Measurements from ENCODE around the gene CCNJL. TPM values are rescaled to one million over a fixed set of nuclear protein-coding genes. Genes with fewer than 3 reads are reported as not detected.

CCNJL gene
- total and polyA plus RNA-seq, 4 donors = 9.1 to 22.3 (median 13.4) TPM

DNA sequence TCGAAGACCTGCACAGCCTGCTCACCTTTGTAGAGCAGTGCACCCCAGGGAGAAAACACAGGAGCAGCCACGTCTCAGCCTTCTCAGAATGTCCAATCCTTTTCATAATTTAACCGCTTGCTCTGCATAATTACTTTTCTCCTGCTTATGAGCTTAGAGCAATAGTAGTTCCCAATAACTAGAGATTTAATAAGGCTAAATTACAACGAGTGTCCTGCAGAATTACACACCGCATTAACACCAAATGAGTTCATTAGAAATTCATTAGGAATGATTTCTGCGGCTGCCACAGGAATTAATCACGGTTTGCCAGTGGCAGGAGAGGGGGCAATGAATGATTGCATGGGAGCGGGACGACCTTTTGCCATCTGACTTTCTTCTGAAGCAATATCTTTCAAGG, 101.8 kb downstream of the CCNJL start:
- no peak for ATAC-seq (ENCODE audit: insufficient read depth, low FRiP score)
- WGBS, 2 donors = 88 to 92% methylated on average over 9 of the region's 9 CpGs
- Histone ChIP-seq H3K36me3 (ENCODE audit: control insufficient read depth in 4 of 4, insufficient read depth in 4 of 4, low read length in 4 of 4) (no peaks in the 10 kb centered on the region), H3K27ac (ENCODE audit: low read depth in 1 of 2, low read length in 1 of 2) (no peak overlapping the region), H3K9ac (ENCODE audit: insufficient read depth in 1 of 2, low read length in 2 of 2) (no peak overlapping the region), H3K9me3 (ENCODE audit: control insufficient read depth in 4 of 4, insufficient read depth in 3 of 4, low read length in 3 of 4) (no peaks in the 10 kb centered on the region), H3K27me3 (ENCODE audit: control insufficient read depth in 3 of 3, insufficient read depth in 3 of 3, low read length in 2 of 3) (no peaks in the 10 kb centered on the region), H3K4me1 (ENCODE audit: control insufficient read depth in 5 of 5, insufficient read depth in 5 of 5, low read length in 5 of 5) (no peaks in the 10 kb centered on the region), H3K4me3 (no peak overlapping the region)
- TF ChIP-seq CTCF (IDR thresholded peaks at IDR 0.05; ENCODE audit: control extremely low read depth, extremely low read depth) = no peak
- no peak for DNase-seq

DNA sequence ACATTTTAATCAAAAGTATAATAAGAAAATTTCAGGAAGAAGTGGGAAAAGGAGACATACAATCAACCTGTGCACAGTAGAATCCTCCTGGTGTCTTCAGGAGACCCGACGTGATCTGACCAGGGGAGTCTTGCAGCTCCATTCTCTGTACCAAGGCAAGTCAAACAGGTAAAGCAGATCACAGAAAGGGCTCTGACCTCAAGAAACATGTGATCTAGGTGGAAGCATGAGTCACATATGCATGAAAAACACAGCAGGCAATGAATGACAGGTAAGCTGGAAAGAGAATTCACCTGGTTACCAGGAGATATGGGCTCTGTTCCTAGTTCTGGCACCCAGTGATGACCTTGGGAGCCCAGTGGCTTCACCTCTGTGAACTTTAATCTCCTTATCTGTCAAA, 102.4 kb downstream of the CCNJL start:
- Histone ChIP-seq H3K9ac (ENCODE audit: insufficient read depth in 1 of 2, low read length in 2 of 2) (no peak overlapping the region), H3K27me3 (ENCODE audit: control insufficient read depth in 3 of 3, insufficient read depth in 3 of 3, low read length in 2 of 3) (no peaks in the 10 kb centered on the region), H3K4me1 (ENCODE audit: control insufficient read depth in 5 of 5, insufficient read depth in 5 of 5, low read length in 5 of 5) (no peaks in the 10 kb centered on the region), H3K9me3 (ENCODE audit: control insufficient read depth in 4 of 4, insufficient read depth in 3 of 4, low read length in 3 of 4) (no peaks in the 10 kb centered on the region), H3K4me3 (no peak overlapping the region), H3K27ac (ENCODE audit: low read depth in 1 of 2, low read length in 1 of 2) (no peak overlapping the region), H3K36me3 (ENCODE audit: control insufficient read depth in 4 of 4, insufficient read depth in 4 of 4, low read length in 4 of 4) (no peaks in the 10 kb centered on the region)
- ATAC-seq (ENCODE audit: insufficient read depth, low FRiP score) (no peak), DNase-seq (no peak)
- no peak for TF ChIP-seq CTCF (IDR thresholded peaks at IDR 0.05; ENCODE audit: control extremely low read depth, extremely low read depth)
- 86 to 93% methylated on average over 2 of the region's 2 CpGs for WGBS, 2 donors

DNA sequence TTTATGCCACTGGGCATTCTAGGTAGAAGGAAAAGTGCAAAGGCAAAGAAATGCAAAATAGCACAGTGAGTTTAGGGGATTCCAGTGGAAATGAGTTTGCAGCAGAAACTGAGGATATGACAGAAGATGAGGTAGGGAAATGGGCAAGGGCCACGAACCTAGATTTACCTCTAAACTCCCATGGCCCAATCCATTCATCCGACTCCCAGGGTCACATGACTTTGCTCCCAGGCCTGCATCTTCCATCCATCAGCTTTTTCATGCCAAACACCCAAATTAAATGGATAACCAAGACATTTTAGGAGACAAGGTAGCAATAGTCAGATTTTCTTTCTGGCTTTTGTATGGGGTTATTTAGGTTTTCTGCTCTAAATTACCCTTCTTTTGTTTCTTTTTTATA, 105.3 kb downstream of the CCNJL start:
- H3K9me3 ChIP-seq (ENCODE audit: control insufficient read depth in 4 of 4, insufficient read depth in 3 of 4, low read length in 3 of 4) = no peaks in the 10 kb centered on the region
- no peak overlapping the region for H3K9ac ChIP-seq (ENCODE audit: insufficient read depth in 1 of 2, low read length in 2 of 2)
- 89 to 96% methylated on average over 2 of the region's 2 CpGs for WGBS, 2 donors
- H3K36me3 ChIP-seq (ENCODE audit: control insufficient read depth in 4 of 4, insufficient read depth in 4 of 4, low read length in 4 of 4) = no peaks in the 10 kb centered on the region
- H3K27me3 ChIP-seq (ENCODE audit: control insufficient read depth in 3 of 3, insufficient read depth in 3 of 3, low read length in 2 of 3) = no peaks in the 10 kb centered on the region
- DNase-seq (no peak), ATAC-seq (ENCODE audit: insufficient read depth, low FRiP score) (no peak)
- H3K4me1 ChIP-seq (ENCODE audit: control insufficient read depth in 5 of 5, insufficient read depth in 5 of 5, low read length in 5 of 5) = no peaks in the 10 kb centered on the region
- H3K27ac ChIP-seq (ENCODE audit: low read depth in 1 of 2, low read length in 1 of 2) = no peak overlapping the region
- no peak for TF ChIP-seq CTCF (IDR thresholded peaks at IDR 0.05; ENCODE audit: control extremely low read depth, extremely low read depth)
- H3K4me3 ChIP-seq = no peak overlapping the region

Small RNA genes lying within 50 kb of the gene (small RNA-seq; reads per million reads assigned to genes)
- gene AC112191.3 (ENCODE audit: low replicate concordance) = not detected

Other genes with a start within 250 kb of the CCNJL start
- 10 to 100 TPM; 23.0 to 49.0 TPM for gene PWWP2A, start 193.1 kb downstream of the CCNJL start, total RNA-seq
- 10 to 100 TPM in 1 of 2 donors, 1 to 10 TPM in 1; 7.9 to 10.0 TPM for gene PWWP2A, start 193.1 kb downstream of the CCNJL start, polyA plus RNA-seq
- 10 to 100 TPM in 1 of 2 donors, 1 to 10 TPM in 1; 5.0 to 13.1 TPM for gene FABP6, start 83.1 kb downstream of the CCNJL start, total RNA-seq
- gene FABP6, start 83.1 kb downstream of the CCNJL start, polyA plus RNA-seq = 1 to 10 TPM; 6.0 to 6.6 TPM
- 1 to 10 TPM; 2.1 to 3.0 TPM for gene C1QTNF2, start 58.1 kb upstream of the CCNJL start, total RNA-seq
- 1 to 10 TPM in 1 of 2 donors, under 1 TPM in 1; 0.62 to 1.1 TPM for gene C1QTNF2, start 58.1 kb upstream of the CCNJL start, polyA plus RNA-seq
- gene FAM200C, start 87.5 kb upstream of the CCNJL start, total RNA-seq = 10 to 100 TPM in 1 of 2 donors, 1 to 10 TPM in 1; 3.0 to 12.3 TPM
- gene FAM200C, start 87.5 kb upstream of the CCNJL start, polyA plus RNA-seq = 1 to 10 TPM; 1.1 to 4.3 TPM
- 10 to 100 TPM; 35.2 to 35.6 TPM for gene SLU7, start 106.5 kb upstream of the CCNJL start, total RNA-seq
- gene SLU7, start 106.5 kb upstream of the CCNJL start, polyA plus RNA-seq = 10 to 100 TPM; 26.7 to 34.4 TPM
- 10 to 100 TPM in 1 of 2 donors, 1 to 10 TPM in 1; 4.0 to 17.1 TPM for gene PTTG1, start 109.3 kb upstream of the CCNJL start, total RNA-seq
- 10 to 100 TPM; 13.7 to 29.2 TPM for gene PTTG1, start 109.3 kb upstream of the CCNJL start, polyA plus RNA-seq

Measured in lung (tissue), 13 donors.